ENCODE measurements around the gene SPACA4.

Gene SPACA4

GRCh38 chr19:48598996-48599700, 7.4 kb upstream of the SPACA4 start:
- DNase-seq, result no peak

GRCh38 chr19:48600679-48601417, 5.7 kb upstream of the SPACA4 start:
- DNase-seq, result no peak

- no peak for DNase-seq
Observed at GRCh38 chr19:48603001-48603400, 3.5 kb upstream of the SPACA4 start.

- no peak for DNase-seq
Observed at GRCh38 chr19:48603449-48603848, 3.1 kb upstream of the SPACA4 start.

GRCh38 chr19:48603850-48604249, 2.7 kb upstream of the SPACA4 start:
- no peak for DNase-seq

GRCh38 chr19:48607359-48607755, 815 bp downstream of the SPACA4 start:
- no peak for DNase-seq

GRCh38 chr19:48608798-48609263, 2.3 kb downstream of the SPACA4 start:
- DNase-seq, result peak; percentile 74

GRCh38 chr19:48609571-48610108, 3.1 kb downstream of the SPACA4 start:
- no peak for DNase-seq

- DNase-seq, result no peak
Observed at GRCh38 chr19:48611872-48612271, 5.3 kb downstream of the SPACA4 start.

GRCh38 chr19:48613024-48613851, 6.7 kb downstream of the SPACA4 start:
- no peak for DNase-seq

- no peak for DNase-seq
Observed at GRCh38 chr19:48613852-48614435, 7.4 kb downstream of the SPACA4 start.

GRCh38 chr19:48614436-48615230, 8.1 kb downstream of the SPACA4 start, which contains the start of gene FAM83E:
TSS of gene FAM83E (minus strand) at chr19:48615076. CDS start at chr19:48613372, 1,704 bp downstream.
- DNase-seq, result no peak

GRCh38 chr19:48615231-48616040, 8.9 kb downstream of the SPACA4 start:
- DNase-seq, result no peak

- DNase-seq, result no peak
Observed at GRCh38 chr19:48616041-48616436, 9.5 kb downstream of the SPACA4 start.

GRCh38 chr19:48616491-48617056, 10.0 kb downstream of the SPACA4 start:
- DNase-seq, result no peak

GRCh38 chr19:48617146-48617937, 10.8 kb downstream of the SPACA4 start:
- no peak for DNase-seq

- DNase-seq, result no peak
Observed at GRCh38 chr19:48618278-48618915, 11.9 kb downstream of the SPACA4 start.

GRCh38 chr19:48618916-48619691, 12.6 kb downstream of the SPACA4 start, which contains the start of the genes RPL18 and SPHK2:
TSS of gene RPL18 (minus strand) at chr19:48619178. CDS start at chr19:48619143, 35 bp downstream.
TSS of gene SPHK2 (plus strand) at chr19:48619506. CDS start at chr19:48620515, 1,009 bp downstream.
- peak; percentile 97 for DNase-seq
